Spleen (tissue), 7 donors: ENCODE measurements around the gene RRP1.

Experiments
- CTCF ChIP-seq, 11 experiments: fragments of 200-600 bp in 7 of 11; fragments of 450-650 bp in 4 of 11; sonication (generic) in 4 of 11; IDR thresholded peaks in 8 of 11; conservative IDR thresholded peaks in 3 of 11; 1 replicate in 7 of 11; 2 replicates in 4 of 11; pipeline versions ENCODE4 v1.4.0 to v1.8.0; 2016 to 2021; ENCODE audit warnings: antibody characterized with exemption in 11 of 11, inconsistent platforms in 4 of 11, mild to moderate bottlenecking in 1 of 11
- POLR2A ChIP-seq, 3 donors: fragments of 450-650 bp; IDR thresholded peaks; one replicate each; pipeline ENCODE4 v1.5.1; 2017; ENCODE audit warnings: antibody characterized with exemption in 3 of 3, mild to moderate bottlenecking in 1 of 3
- POLR2AphosphoS5 ChIP-seq, 3 donors: sonication (generic); formaldehyde crosslinking; IDR thresholded peaks; one replicate each; pipeline ENCODE4 v1.5.1; 2017; ENCODE audit warnings: antibody characterized with exemption in 3 of 3
- donor health status: DM: no; HTN: no; CAD: no; lungs with moderate emphysema.
- donor health status: DM: no; HTN: no; CAD: no.
- donor health status: DM: no; HTN: no; CAD: no.

DNA sequence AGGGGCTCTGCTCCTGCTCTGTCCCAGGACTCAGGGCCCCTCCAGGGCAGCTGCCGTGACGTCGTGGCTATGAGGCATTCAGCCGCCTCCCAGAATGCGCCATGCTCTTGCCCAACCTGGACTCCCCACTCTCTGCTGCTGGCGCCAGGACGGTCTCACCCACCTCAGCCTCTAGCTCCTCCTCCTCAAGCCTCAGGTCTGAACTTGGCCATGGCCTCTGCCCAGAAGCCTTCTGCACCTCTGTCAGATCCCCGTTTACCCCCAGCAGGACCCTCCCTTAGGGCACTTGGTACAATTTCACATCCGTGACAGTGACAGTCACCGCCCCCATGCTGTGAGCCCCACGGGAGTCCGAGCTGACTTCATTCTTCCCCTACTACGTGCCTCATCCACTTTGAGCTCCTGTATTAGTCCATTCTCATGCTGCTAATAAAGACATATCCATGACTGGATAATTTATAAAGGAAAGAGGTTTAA, 18.1 kb upstream of the RRP1 start:
- TF ChIP-seq POLR2A (IDR thresholded peaks at IDR 0.05) (no peak), CTCF (IDR thresholded peaks at IDR 0.05 in 8 of 11, conservative IDR thresholded peaks at IDR 0.05 in 3 of 11) (no peak), POLR2AphosphoS5 (IDR thresholded peaks at IDR 0.05) (peak in 1 of 3 donors; percentile 26)
